Spinal cord (tissue), 10 donors: ENCODE data around the gene SDF4. TPM values are rescaled to one million over a fixed set of nuclear protein-coding genes. Genes with fewer than 3 reads are reported as not detected.

Experiments
- DNase-seq, 6 donors: peaks; one replicate each; pipeline versions ENCODE4 v3.0.0 to v3.0.0-alpha.2; 2013 to 2015; ENCODE audit warnings: low spot score in 6 of 6, low read depth in 4 of 6
- H3K27ac ChIP-seq: one replicate; pipeline ENCODE4 v1.5.1; 2013; ENCODE audit warnings: low read depth, low read length, control low read depth
- H3K27me3 ChIP-seq: one replicate; pipeline ENCODE4 v1.6.1; 2013; ENCODE audit warnings: low read length; ENCODE audit not compliant: control insufficient read depth, insufficient read depth
- H3K36me3 ChIP-seq: one replicate; pipeline ENCODE4 v1.6.1; 2013; ENCODE audit warnings: low read length; ENCODE audit not compliant: control insufficient read depth, insufficient read depth
- H3K4me1 ChIP-seq: one replicate; pipeline ENCODE4 v1.6.1; 2013; ENCODE audit warnings: low read length; ENCODE audit not compliant: control insufficient read depth, insufficient read depth
- H3K4me3 ChIP-seq: one replicate; pipeline ENCODE4 v1.5.1; 2013; ENCODE audit warnings: low read depth, low read length, control low read depth
- H3K9me3 ChIP-seq: one replicate; pipeline ENCODE4 v1.6.1; 2013; ENCODE audit warnings: low read length; ENCODE audit not compliant: control insufficient read depth, insufficient read depth
- WGBS: methylation state at CpG from one replicate; pipeline ENCODE4 v1.1.5; 2013; ENCODE audit warnings: missing lambda C conversion rate; ENCODE audit not compliant: insufficient coverage; 5-methylcytosine and 5-hydroxymethylcytosine counted together
- polyA plus RNA-seq, 2 donors: library from polyadenylated mRNA; unstranded; fragments of 120-200 nt; gene quantifications; one replicate each; pipeline ENCODE4 v1.2.1, GENCODE V29; 2013; ENCODE audit not compliant: insufficient read length in 2 of 2
- total RNA-seq, 2 donors: library from RNA; depleted of rRNA in 1 of 2; stranded (reverse); fragments of 120-200 nt in 1 of 2; fragments of >200 nt in 1 of 2; gene quantifications; one replicate each; pipeline versions ENCODE4 v1.2.3 to v1.2.4, GENCODE V29; 2013 to 2014
- donor health status: healthy.

The SDF4 gene
- total and polyA plus RNA-seq, 4 donors, result 31.0 to 160 (median 106) TPM

DNA sequence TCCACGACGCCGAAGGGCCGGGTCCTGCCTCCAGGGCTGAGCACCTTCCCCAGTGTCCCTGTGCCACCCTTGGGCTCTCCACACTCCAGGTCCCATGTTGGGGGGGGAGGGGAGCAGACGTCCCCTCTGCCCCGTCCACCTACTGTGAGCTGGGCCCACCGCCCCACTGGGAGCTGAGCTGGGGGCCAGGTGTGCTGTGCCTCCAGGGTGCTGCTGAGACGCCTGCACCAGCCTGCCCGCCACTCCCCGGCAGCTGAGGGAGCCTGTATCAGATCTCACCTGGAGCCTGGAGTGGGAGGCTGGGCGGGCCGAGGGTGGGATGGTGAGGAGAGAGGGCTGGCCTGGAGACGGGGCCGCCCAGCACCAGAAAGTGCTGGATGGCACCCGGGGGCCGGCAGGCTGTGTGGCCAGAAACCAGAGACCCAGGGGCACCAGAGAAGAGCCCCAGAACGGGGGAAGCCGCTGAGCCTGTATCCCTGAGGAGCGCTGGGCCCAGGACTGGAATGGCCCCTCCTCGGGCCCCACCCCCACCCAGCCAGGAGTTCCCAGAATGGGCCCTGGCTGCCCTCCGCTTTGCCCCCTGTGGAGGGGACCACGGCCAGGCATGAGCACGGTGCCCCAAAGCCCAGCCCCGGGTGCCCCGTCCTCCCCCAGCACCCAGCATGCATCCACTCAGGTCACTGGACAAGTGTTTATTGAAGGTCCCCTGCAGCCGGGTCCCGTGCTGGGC, 28.8 kb downstream of the SDF4 start:
- Histone ChIP-seq H3K36me3 (no peaks in the 10 kb centered on the region), H3K4me1 (peaks cover 21% of the 10 kb centered on the region), H3K27me3 (peaks cover 30% of the 10 kb centered on the region), H3K4me3 (no peak overlapping the region), H3K9me3 (no peaks in the 10 kb centered on the region), H3K27ac (no peak overlapping the region)
- 77% methylated on average over 22 of the region's 27 CpGs for WGBS
- no peak for DNase-seq

DNA sequence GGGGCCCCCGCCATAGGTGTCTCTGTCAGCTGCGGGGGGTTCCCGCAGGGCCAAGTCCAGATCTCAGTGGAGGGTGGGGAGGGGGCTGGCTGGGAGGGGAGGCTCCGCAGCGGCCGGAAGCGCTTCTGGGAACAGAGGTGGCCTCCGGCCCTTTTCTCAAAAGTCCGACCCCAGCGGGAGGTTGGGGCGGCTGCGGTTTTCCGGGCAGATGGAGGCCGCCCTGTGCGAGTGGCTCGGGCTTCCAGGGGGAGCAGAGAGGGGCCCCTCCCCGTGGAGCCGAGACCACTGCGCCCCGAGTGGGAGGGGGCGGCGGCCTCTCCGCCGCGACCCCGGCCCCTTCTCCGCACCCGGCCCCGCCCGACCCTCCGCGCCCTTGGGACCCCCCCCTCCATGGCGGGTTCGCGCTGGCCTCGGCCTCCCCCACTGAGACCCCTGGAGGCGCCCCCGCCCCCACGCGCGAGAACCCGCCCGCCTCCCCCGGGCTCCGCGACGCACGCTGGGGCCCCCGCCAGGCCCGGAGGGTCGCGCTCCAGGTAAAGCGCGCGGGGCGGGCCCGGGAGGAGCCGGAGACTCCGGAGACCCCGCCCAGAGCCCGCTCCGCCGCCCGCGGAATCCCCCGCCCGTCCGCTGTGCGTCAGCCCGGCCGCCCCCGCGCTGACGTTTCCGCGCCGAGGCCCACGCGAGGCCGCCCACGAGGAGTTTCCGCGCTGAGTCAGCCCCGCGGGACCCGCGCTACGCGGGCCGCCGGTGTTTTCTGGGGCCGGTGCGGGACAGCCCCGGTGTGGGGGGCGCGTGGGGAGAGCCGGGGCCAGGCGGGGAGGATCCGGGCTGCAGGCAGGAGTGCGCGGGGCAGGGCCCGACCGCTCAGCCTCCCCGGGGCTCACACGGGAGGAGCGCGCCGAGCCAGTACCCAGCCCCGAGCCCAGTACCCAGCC, 30.7 kb downstream of the SDF4 start:
- DNase-seq, result peak in 3 of 6 donors; percentile 9 to 52 (median 48)
- Histone ChIP-seq H3K27ac (no peak overlapping the region), H3K9me3 (no peaks in the 10 kb centered on the region), H3K36me3 (no peaks in the 10 kb centered on the region), H3K4me3 (no peak overlapping the region), H3K27me3 (peaks cover 15% of the 10 kb centered on the region), H3K4me1 (peaks cover 11% of the 10 kb centered on the region)
- under 1% methylated on average over 85 of the region's 109 CpGs for WGBS

GRCh38 chr1:1199961-1200875, 31.6 kb downstream of the SDF4 start:
- Histone ChIP-seq H3K27ac (no peak overlapping the region), H3K4me1 (peaks cover 6% of the 10 kb centered on the region), H3K27me3 (peaks cover 6% of the 10 kb centered on the region), H3K9me3 (peaks cover under 1% of the 10 kb centered on the region), H3K4me3 (no peak overlapping the region), H3K36me3 (no peaks in the 10 kb centered on the region)
- DNase-seq, result no peak
- WGBS, result 72% methylated on average over 27 of the region's 31 CpGs

DNA sequence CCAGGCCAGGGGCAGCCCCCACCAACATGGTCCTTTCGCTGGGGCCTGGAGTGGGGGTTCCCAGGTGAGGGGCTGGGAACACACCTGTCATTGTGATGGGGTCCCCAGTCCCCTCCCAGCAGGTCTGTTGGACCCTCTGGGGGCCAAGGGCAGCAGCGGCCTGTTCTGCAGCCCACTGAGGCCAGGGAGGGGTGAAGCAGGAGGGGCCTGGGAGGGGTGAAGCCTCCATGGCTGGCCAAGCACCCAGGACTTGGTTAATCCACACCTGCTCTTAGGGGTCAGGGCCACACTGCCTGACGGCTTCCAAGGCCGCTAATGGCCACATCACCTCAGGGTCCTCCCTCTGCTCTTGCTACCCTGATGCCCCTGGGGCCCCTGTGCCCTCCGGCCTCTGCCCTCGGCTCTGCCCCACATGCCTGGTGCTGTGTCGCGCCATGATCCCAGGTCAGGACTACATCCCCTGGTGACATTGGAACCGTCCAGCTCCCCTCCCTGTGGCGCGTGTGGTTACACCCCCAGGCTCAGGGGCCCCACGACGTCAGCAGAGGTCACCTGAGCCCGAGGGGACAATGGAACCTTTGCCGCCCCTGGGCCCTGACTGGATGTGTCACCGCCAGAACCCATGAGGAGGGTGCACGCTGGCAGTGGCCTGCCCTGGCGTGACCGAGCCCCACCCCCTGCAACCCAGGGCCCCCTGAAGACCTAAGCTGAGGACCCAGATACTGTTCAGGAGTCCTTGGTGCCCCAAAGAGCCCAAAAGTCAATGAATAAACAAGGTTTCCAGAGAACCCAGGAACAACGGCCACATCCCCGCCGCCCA, 32.5 kb downstream of the SDF4 start:
- peaks cover 6% of the 10 kb centered on the region for H3K4me1 ChIP-seq
- 83% methylated on average over 22 of the region's 22 CpGs for WGBS
- no peaks in the 10 kb centered on the region for H3K36me3 ChIP-seq
- DNase-seq, result no peak
- H3K4me3 ChIP-seq, result no peak overlapping the region
- H3K9me3 ChIP-seq, result peaks cover 2% of the 10 kb centered on the region
- peaks cover 4% of the 10 kb centered on the region for H3K27me3 ChIP-seq
- H3K27ac ChIP-seq, result no peak overlapping the region

DNA sequence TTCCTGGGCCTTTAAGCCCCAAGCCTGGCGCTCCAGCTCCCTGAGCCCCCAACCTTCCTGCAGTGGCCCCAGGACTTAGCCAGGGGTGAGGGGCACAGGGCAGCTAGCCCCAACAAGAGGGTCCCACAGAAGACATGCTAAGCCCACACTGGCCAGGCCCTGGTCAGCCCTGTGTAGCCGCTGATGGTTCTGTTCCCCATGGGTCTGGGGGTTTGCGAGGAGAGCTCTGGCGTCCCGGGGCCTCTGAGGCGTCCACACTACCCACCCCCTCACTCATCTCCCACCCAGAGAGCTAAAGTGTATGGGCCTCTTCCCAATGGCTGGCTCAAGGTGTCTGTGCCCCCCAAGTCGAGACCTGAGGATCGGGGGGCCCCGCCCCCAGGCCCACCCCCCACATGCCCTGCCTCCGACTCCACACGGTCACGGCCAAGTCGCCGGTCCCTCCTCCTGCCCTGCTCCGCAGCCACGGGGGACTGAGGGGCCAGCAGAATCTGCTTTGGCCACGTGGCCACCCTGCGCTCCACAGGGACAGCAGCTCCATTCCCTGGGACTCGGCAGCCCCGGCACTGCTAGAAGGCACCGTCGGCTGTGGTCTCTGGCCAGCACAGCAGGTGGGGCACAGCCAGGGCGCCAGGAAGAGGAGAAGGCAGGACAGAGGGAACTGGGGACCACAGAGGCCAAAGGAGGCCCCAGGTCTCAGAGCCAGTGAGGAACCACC, 33.2 kb downstream of the SDF4 start:
- Histone ChIP-seq H3K27ac (no peak overlapping the region), H3K4me1 (peaks cover 6% of the 10 kb centered on the region), H3K4me3 (no peak overlapping the region), H3K9me3 (peaks cover 2% of the 10 kb centered on the region), H3K27me3 (peaks cover 4% of the 10 kb centered on the region), H3K36me3 (no peaks in the 10 kb centered on the region)
- 71% methylated on average over 19 of the region's 23 CpGs for WGBS
- no peak for DNase-seq

DNA sequence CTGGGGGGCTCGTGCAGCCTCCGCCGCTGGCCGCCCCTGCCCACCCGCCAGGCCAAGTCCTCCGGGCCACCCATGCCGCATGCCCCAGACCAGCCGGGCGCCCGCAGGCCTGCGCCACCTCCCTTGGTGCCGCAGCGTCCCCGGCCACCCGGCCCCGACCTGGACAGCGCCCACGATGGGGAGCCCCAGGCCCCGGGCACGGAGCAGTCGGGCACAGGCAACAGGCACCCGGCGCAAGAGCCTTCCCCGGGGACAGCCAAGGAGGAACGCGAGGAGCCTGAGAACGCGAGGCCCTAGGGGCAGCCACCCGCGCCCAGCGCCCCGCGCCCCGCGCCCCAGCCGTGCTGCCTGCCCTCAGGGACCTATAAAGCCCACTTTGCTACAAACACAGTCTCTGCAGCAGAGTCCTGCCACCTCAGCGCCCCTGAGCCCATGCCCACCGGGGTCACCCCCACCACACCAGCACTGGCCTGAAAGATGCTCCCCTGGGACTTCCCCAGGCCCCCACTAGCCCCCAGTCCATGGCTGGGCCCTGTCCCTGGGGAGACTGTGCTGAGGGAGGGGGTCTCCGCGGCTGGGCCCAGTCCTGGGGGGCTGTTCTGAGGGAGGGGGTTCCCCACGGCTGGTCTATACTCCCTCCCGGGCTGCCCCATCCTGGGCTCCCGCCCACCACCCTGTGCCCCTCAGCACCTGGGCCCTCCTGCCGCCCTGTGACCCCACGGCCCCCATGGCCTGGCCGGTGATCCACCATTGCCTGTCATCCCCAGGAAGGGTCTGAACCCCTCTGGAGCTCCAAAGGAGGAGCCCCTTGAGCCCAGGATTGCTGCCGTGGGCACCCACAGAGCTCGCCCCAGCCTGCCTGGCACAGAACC, 34.0 kb downstream of the SDF4 start:
- H3K4me1 ChIP-seq, result peaks cover 6% of the 10 kb centered on the region
- no peak overlapping the region for H3K27ac ChIP-seq
- no peaks in the 10 kb centered on the region for H3K36me3 ChIP-seq
- H3K4me3 ChIP-seq, result no peak overlapping the region
- DNase-seq, result no peak
- peaks cover 2% of the 10 kb centered on the region for H3K9me3 ChIP-seq
- H3K27me3 ChIP-seq, result peaks cover 4% of the 10 kb centered on the region
- WGBS, result 91% methylated on average over 44 of the region's 48 CpGs

DNA sequence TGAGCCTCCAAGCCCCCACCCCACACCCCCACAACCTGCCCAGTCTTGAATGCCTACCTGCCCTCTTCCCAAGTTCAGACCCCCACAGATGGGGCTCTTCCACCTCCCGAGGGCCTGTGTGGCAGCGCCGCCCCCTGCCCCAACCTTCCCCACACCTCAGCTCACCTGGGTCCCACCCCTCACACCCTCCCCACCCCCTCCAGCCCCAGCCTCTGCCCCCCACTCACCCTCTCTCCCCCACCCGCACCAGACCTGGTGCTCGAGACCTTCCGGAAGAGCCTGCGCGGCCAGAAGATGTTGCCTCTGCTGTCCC, 34.7 kb downstream of the SDF4 start:
- 89% methylated on average over 7 of the region's 8 CpGs for WGBS
- Histone ChIP-seq H3K27ac (no peak overlapping the region), H3K36me3 (no peaks in the 10 kb centered on the region), H3K9me3 (peaks cover 2% of the 10 kb centered on the region), H3K27me3 (peaks cover 4% of the 10 kb centered on the region), H3K4me3 (no peak overlapping the region), H3K4me1 (peaks cover 6% of the 10 kb centered on the region)
- no peak for DNase-seq
